SK-N-SH treated with all-trans-retinoic acid at 6 μM for 48 hours (cell line): Measurements from ENCODE around the gene BEST3.

Source experiments
- ATAC-seq: fragments of 200-7000 bp; cut with Tn5 transposase; 3 replicates; pipeline ENCODE4 v1.9.1; 2020; ENCODE audit warnings: mild to moderate bottlenecking, moderate library complexity
- ARNTL ChIP-seq: fragments of 450-650 bp; formaldehyde crosslinking; IDR thresholded peaks from 2 replicates; pipeline ENCODE4 v1.5.0; 2020; ENCODE audit warnings: low read depth, mild to moderate bottlenecking, moderate library complexity, borderline replicate concordance
- BACH2 ChIP-seq: fragments of 250-450 bp; sonication (Bioruptor Pico); IDR thresholded peaks from 2 replicates; pipeline ENCODE4 v1.9.0; 2021; ENCODE audit warnings: mild to moderate bottlenecking, borderline replicate concordance
- CREB5 ChIP-seq: fragments of 250-450 bp; sonication (Bioruptor Pico); IDR thresholded peaks from 2 replicates; pipeline ENCODE4 v1.5.1; 2020; ENCODE audit warnings: low read depth, mild to moderate bottlenecking, moderate library complexity
- CSDC2 ChIP-seq: fragments of 250-450 bp; sonication (Bioruptor Pico); IDR thresholded peaks from 2 replicates; pipeline ENCODE4 v1.5.0; 2020; ENCODE audit warnings: mild to moderate bottlenecking, moderate library complexity
- ESRRG ChIP-seq: fragments of 250-450 bp; sonication (Bioruptor Pico); IDR thresholded peaks from 2 replicates; pipeline ENCODE4 v1.6.1; 2021; ENCODE audit warnings: mild to moderate bottlenecking
- GLIS3 ChIP-seq: fragments of 250-450 bp; sonication (Bioruptor Pico); IDR thresholded peaks from 2 replicates; pipeline ENCODE4 v1.5.0; 2020; ENCODE audit warnings: mild to moderate bottlenecking, moderate library complexity
- ISL1 ChIP-seq: fragments of 250-450 bp; sonication (Bioruptor Pico); IDR thresholded peaks from 2 replicates; pipeline ENCODE4 v2.1.2; 2022; ENCODE audit warnings: mild to moderate bottlenecking, moderate library complexity
- OSR1 ChIP-seq: fragments of 250-450 bp; sonication (Bioruptor Pico); IDR thresholded peaks from 2 replicates; pipeline ENCODE4 v1.8.0; 2022; ENCODE audit warnings: moderate library complexity, mild to moderate bottlenecking, inconsistent platforms
- PATZ1 ChIP-seq: fragments of 250-450 bp; sonication (Bioruptor Pico); IDR thresholded peaks from 2 replicates; pipeline ENCODE4 v1.8.0; 2020; ENCODE audit warnings: mild to moderate bottlenecking, moderate library complexity, borderline replicate concordance
- POU6F1 ChIP-seq: fragments of 250-450 bp; sonication (Bioruptor Pico); IDR thresholded peaks from 2 replicates; pipeline ENCODE4 v1.8.0; 2021; ENCODE audit warnings: low read depth, mild to moderate bottlenecking, moderate library complexity, borderline replicate concordance
- PPARA ChIP-seq: fragments of 250-450 bp; sonication (Bioruptor Pico); IDR thresholded peaks from 2 replicates; pipeline ENCODE4 v1.5.0; 2020; ENCODE audit warnings: mild to moderate bottlenecking, borderline replicate concordance
- RARB ChIP-seq: fragments of 250-450 bp; sonication (Bioruptor Pico); IDR thresholded peaks from 2 replicates; pipeline ENCODE4 v1.8.0; 2021; ENCODE audit warnings: mild to moderate bottlenecking, moderate library complexity
- SNAI2 ChIP-seq: fragments of 250-450 bp; sonication (Bioruptor Pico); IDR thresholded peaks from 2 replicates; pipeline ENCODE4 v1.5.0; 2020; ENCODE audit warnings: mild to moderate bottlenecking, moderate library complexity
- TCF4 ChIP-seq: fragments of 250-450 bp; sonication (Bioruptor Pico); IDR thresholded peaks from 2 replicates; pipeline ENCODE4 v1.8.0; 2021; ENCODE audit warnings: mild to moderate bottlenecking, moderate library complexity, borderline replicate concordance
- TOX ChIP-seq: fragments of 250-450 bp; sonication (Bioruptor Pico); IDR thresholded peaks from 2 replicates; pipeline ENCODE4 v1.8.0; 2021; ENCODE audit warnings: mild to moderate bottlenecking, moderate library complexity, borderline replicate concordance
- ZC3H10 ChIP-seq: fragments of 250-450 bp; sonication (Bioruptor Pico); IDR thresholded peaks from 2 replicates; pipeline ENCODE4 v1.5.1; 2021; ENCODE audit warnings: mild to moderate bottlenecking, moderate library complexity
- ZFP3 ChIP-seq: fragments of 250-450 bp; sonication (Bioruptor Pico); IDR thresholded peaks from 2 replicates; pipeline ENCODE4 v1.5.0; 2020; ENCODE audit warnings: mild to moderate bottlenecking, moderate library complexity
- ZFP30 ChIP-seq: fragments of 450-650 bp; formaldehyde crosslinking; IDR thresholded peaks from 2 replicates; pipeline ENCODE4 v1.5.0; 2022; ENCODE audit warnings: mild to moderate bottlenecking, moderate library complexity
- ZNF565 ChIP-seq: fragments of 450-650 bp; formaldehyde crosslinking; conservative IDR thresholded peaks from 2 replicates; pipeline ENCODE4 v1.5.0; 2020; ENCODE audit warnings: low read depth, mild to moderate bottlenecking, moderate library complexity
- ZNF70 ChIP-seq: fragments of 450-650 bp; formaldehyde crosslinking; IDR thresholded peaks from 2 replicates; pipeline ENCODE4 v1.5.0; 2020; ENCODE audit warnings: mild to moderate bottlenecking, moderate library complexity
- ZNF8 ChIP-seq: fragments of 450-650 bp; formaldehyde crosslinking; IDR thresholded peaks from 2 replicates; pipeline ENCODE4 v1.5.0; 2020; ENCODE audit warnings: mild to moderate bottlenecking, moderate library complexity
- TF ChIP-seq, protein P1 (sequence below): fragments of 250-450 bp; sonication (Bioruptor Pico); IDR thresholded peaks from 2 replicates; pipeline ENCODE4 v1.5.0; 2020; ENCODE audit warnings: mild to moderate bottlenecking, moderate library complexity

BEST3 gene

DNA sequence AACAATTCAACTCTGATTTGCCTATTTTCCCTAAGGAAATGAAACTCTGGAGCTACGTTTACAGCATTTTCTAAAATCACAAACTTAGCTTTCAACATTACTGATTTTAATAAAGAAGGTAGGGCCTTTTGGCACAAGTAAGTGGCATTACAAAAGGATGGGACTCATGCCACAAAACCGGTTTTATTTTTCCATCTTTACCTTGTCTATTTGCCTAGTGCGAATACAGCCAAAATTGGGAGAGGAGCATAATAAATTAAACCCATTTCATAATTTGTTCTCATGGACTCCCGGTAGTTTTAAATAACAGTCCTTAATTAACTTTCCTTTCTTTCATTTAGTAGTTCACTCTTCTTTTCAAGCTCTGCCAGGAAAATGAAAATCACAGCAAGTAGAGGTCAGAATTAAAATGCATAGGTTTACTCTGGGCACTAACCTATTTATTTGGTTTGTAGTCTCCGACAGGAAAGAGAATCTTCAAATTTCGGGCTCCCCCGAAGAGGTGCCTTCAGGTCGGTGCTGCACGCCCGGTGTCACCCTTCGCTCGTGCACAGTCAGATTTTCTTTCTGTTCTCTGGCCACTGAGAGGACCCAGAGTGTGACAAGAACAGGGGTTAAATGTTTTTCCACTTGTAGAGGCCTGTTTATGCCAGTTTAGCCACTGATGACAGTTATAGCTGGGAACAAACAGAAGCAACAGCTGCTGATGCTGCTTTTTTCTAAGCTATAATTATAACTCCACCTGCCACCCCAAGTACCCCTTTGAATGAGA lies at the start of gene BEST3:
BEST3 (minus strand) TSS at position 535 of the 772 bp plus-strand sequence. CDS start 1,505 bp downstream, outside the sequence.
- no peak for ATAC-seq
- TF ChIP-seq ZNF565 (CRISPR knock-in tag) = no peak
- no peak for TF ChIP-seq CREB5 (CRISPR knock-in tag)
- no peak for TF ChIP-seq TOX (CRISPR knock-in tag)
- no peak for TF ChIP-seq ZFP30 (CRISPR knock-in tag)
- TF ChIP-seq, protein P1, sequence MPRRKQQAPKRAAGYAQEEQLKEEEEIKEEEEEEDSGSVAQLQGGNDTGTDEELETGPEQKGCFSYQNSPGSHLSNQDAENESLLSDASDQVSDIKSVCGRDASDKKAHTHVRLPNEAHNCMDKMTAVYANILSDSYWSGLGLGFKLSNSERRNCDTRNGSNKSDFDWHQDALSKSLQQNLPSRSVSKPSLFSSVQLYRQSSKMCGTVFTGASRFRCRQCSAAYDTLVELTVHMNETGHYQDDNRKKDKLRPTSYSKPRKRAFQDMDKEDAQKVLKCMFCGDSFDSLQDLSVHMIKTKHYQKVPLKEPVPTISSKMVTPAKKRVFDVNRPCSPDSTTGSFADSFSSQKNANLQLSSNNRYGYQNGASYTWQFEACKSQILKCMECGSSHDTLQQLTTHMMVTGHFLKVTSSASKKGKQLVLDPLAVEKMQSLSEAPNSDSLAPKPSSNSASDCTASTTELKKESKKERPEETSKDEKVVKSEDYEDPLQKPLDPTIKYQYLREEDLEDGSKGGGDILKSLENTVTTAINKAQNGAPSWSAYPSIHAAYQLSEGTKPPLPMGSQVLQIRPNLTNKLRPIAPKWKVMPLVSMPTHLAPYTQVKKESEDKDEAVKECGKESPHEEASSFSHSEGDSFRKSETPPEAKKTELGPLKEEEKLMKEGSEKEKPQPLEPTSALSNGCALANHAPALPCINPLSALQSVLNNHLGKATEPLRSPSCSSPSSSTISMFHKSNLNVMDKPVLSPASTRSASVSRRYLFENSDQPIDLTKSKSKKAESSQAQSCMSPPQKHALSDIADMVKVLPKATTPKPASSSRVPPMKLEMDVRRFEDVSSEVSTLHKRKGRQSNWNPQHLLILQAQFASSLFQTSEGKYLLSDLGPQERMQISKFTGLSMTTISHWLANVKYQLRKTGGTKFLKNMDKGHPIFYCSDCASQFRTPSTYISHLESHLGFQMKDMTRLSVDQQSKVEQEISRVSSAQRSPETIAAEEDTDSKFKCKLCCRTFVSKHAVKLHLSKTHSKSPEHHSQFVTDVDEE = no peak
- no peak for TF ChIP-seq PPARA (CRISPR knock-in tag)
- no peak for TF ChIP-seq ZFP3 (CRISPR knock-in tag)
- TF ChIP-seq GLIS3 (CRISPR knock-in tag) = no peak
- no peak for TF ChIP-seq POU6F1 (CRISPR knock-in tag)
- no peak for TF ChIP-seq RARB (CRISPR knock-in tag)
- TF ChIP-seq ARNTL (CRISPR knock-in tag) = no peak
- TF ChIP-seq ISL1 (CRISPR knock-in tag) = no peak
- no peak for TF ChIP-seq CSDC2
- no peak for TF ChIP-seq ESRRG (CRISPR knock-in tag)
- no peak for TF ChIP-seq ZNF70 (CRISPR knock-in tag)
- TF ChIP-seq OSR1 (CRISPR knock-in tag) = no peak
- no peak for TF ChIP-seq PATZ1

DNA sequence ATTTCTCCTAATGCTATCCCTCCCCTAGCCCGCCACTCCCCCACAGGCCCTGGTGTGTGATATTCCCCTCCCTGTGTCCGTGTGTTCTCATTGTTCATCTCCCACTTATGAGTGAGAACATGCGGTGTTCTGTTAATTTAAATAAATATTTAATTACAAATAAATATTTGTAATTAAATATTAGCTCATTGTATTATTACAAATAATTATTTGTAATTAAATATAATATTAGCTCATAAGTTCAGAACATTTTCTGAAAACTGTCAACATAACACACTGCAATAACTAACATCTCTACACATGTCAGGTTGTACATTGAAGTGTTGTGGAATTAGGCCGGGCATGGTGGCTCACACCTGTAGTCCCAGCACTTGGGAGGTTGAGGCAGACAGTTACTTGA lies 45.0 kb upstream of the BEST3 start:
- no peak for ATAC-seq
- TF ChIP-seq TCF4 (CRISPR knock-in tag) (no peak), CSDC2 (no peak), ZC3H10 (CRISPR knock-in tag) (no peak), BACH2 (CRISPR knock-in tag) (no peak), PATZ1 (no peak), ZNF8 (CRISPR knock-in tag) (no peak), SNAI2 (CRISPR knock-in tag) (no peak), TOX (CRISPR knock-in tag) (no peak)
